ENCODE results near the gene C18orf32.
"Not testable (repeated sequence)": the region's sequence is repeated elsewhere in the genome, so short reads cannot be mapped to it uniquely, and the experiment has no call there.

Gene C18orf32

GRCh38 chr18:49486953-49487710, at the start of gene C18orf32:
Gene C18orf32 (minus strand): TSS chr18:49487234. CDS start chr18:49483748, 3,486 bp downstream.
- peak; percentile 95 for DNase-seq

DNA sequence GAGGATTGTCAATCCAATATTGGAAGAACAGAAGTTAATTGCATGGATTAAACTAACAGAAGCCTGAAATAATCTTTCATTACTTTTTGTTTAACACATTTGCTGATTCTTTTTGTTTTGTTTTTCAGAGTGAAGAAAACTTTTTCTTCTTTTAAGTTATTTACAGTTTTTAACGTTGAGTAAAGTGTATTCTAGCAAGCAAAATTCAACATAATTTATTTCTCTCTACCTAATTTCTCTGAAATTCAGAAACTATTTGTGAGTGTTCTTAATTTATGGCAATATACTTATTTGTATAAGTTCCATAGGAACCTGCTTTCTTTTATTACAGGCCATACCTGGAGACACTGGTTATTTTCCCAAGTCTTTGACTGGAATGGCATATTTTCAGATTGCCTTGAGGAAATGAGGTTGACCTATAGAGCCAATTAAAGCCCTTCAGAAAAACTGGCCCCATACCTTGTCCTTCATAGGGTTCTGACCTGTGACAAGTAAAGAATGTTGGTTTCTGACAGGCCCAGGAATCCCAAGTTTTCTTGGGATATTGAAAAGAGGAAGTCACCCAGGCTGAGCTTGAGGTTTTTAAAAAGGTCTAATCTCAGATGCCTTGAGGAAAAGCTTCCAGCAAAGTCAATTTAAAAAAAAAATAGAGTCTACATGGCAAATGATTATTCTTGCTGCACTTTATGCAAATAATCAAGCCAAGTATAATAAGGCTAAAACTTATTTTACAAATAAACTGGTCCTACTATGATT, 48.0 kb upstream of the C18orf32 start:
- no peak for DNase-seq

DNA sequence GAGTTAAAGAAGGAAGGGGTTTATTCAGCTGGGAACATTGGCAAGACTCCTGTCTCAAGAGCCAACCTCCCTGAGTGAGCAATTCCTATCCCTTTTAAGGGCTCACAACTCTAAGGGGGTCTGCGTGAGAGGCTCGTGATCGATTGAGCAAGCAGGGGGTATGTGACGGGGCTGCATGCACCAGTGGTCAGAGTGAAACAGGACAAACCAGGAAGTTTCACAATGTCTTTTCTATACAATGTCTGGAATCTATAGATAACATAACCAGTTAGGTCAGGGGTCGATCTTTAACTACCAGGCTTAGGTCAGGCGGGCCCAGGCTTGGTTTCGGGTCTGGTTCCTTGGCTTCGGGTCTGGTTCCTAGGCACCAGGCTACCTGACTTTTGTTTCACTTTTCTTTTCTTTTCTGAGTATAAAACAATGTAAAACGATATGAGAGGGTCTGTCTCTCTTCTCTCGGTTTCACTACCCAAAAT, 44.7 kb upstream of the C18orf32 start:
- DNase-seq: no peak

- no peak for DNase-seq
These were observed 42.6 kb upstream of the C18orf32 start for GRCh38 chr18:49529596-49529995.

GRCh38 chr18:49527631-49528327, 40.7 kb upstream of the C18orf32 start:
- DNase-seq: no peak

DNA sequence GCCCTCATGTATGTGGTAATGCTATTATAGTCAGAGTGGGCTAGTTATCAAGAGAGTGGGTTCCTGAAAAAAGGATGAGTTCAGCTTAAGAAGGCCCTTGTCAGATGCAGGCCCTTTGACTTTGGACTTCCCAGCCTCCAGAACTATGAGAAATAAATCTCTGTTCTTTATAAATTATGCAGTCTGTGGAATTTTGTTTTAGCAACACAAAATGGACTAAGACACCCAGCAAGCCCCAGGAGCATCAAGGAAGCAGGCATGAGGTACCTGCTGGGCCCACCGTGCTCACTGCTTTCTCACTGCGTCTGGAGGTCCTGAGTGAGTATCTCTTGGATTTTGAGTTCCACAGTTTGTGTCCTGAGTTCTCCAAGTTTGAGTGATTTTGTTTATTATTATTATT, 38.9 kb upstream of the C18orf32 start:
- DNase-seq: no peak

- no peak for DNase-seq
These were observed 37.9 kb upstream of the C18orf32 start for GRCh38 chr18:49524951-49525350.

DNA sequence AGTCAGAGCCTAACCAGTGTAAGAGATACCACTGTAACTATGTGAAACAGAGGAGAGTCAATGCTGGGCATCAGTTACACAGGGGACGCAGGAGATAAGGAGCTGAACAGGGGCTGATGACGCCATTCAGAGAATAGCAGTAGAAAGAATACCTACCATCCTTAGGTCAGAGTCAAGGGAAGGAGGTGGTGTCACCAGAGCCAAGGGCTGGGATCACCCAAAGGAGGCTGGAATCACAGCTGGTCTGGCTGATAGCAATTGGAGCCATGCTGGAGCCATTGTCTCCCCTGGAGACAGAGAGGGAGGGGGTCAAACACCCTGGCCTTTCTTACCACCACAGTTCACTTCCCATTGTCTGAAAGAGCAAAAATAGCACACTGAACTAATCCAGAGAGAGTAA, 37.3 kb upstream of the C18orf32 start:
- no peak for DNase-seq

DNA sequence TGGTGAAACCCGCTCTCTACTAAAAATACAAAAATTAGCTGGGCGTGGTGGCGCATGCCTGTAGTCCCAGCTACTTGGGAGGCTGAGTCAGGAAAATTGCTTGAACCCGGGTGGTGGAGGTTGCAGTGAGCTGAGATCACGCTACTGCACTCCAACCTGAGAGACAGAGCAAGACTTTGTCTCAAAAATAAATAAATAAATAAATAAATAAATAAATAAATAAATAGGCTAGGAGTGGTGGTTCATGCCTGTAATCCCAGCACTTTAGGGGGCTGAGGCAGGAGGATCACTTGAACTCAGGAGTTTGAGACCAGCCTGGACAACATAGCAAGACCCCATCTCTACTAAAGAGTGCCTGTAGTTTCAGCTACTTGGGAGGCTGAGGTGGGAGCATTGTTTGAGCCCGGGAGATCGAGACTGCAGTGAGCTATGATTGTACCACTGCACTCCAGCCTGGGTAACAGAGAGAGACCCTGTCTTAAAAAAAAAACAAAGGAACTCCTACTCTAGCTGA, 36.6 kb upstream of the C18orf32 start:
- DNase-seq: not testable (repeated sequence)

DNA sequence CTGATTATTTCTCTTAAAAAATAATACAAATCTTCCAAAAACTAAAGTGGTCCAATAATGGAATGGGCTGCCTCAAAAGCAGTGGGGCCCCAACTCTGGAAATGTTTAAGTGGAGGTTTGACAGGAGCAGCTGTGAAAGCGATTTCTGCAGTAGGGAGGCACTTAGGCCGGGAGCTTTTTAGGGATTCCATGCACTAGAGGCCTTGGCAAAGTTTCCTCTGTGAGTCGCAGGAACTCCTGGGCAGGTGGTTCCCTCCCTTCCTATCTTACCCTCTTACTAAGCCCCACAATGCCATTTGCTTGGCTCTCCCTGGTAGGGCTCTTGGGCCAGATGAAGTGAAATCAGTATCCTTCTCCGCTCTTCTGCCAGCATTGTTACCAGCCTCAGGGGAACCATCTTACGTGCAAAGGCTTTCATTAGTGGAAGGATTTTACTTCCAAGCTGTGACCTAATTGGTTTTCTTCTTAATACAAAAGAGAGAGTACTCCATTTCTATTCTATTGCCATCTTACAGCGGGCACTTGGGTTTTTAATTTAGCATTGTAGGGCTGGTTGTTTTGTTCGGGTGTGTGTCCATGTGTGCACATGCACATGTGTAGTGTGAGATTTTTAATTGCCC, 34.3 kb upstream of the C18orf32 start:
- peak; percentile 76 for DNase-seq

DNA sequence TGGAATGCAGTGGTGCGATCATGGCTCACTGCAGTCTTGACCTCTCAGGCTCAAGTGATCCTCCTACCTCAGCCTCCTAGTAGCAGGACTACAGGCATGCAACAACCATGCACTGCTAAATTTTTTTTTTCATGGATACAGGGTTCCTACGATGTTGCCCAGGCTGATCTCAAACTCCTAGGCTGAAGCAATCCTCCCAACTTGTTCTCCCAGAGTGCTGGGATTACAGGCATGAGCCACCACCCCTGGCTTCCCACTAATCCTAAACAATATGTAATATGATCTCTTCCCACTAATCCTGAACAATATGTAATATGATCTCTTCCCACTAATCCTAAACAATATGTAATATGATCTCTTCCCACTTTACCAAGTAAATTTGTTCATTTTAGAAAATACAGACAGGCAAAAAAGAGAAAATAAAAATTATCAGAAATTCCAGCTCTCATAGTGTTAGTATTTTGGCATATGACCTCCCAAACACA, 33.7 kb upstream of the C18orf32 start:
- peak; percentile 70 for DNase-seq

- no peak for DNase-seq
These were observed 32.3 kb upstream of the C18orf32 start for GRCh38 chr18:49519101-49519971.

DNA sequence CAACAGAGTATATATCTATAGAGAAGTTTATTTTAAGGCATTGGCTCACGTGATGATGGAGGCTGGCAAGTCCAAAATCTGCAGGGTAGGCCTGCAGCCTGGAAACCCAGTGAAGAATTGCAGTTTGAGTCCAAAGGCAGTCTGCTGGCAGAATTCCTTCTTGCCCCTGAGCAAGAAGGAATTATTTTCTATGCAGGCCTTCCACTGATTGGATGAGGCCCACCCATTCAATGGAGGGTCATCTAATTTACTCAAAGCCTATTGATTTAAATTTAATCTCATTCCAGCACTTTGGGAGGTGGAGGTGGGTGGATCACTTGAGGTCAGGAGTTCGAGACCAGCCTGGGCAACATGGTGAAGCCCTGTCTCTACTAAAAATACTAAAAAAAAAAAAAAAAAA, 30.4 kb upstream of the C18orf32 start:
- DNase-seq: no peak

DNA sequence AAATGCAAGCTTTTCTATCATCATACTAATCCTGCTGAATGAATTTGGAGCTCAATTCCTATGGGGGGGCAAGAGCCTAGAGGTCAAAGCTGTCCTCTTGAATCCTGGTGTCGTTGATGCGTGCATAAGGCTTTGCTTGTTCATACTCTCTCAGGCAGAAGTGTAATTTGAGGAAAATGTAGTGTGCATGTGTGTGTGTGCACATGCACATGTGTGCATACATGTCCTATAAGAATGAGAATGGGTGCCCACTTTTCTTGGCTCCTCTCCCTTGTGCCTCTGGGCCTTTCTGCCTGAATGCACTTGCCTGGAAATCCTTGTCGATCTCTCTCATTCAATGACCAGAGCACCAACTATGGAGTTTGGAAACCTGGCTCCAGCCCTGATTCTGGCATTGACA, 28.5 kb upstream of the C18orf32 start:
- DNase-seq: no peak

- DNase-seq: not testable (repeated sequence)
These were observed 28.0 kb upstream of the C18orf32 start for GRCh38 chr18:49515003-49515402.

GRCh38 chr18:49514577-49514976, 27.5 kb upstream of the C18orf32 start:
- no peak for DNase-seq

DNA sequence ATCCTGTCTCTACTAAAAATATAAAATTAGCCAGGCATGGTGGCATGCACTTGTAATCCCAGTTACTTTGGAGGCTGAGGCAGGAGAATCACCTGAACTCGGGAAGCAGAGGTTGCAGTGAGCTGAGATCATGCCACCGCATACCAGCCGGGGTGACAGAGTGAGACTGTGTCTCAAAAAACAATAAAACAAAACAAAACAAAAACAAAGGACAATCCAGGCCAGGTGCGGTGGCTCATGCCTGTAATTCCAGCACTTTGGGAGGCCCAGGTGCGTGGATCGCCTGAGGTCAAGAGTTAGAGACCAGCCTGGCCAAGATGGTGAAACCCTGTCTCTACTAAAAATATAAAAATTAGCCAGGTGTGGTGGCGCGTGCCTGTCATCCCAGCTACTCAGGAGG, 25.8 kb upstream of the C18orf32 start:
- not testable (repeated sequence) for DNase-seq

- peak; percentile 87 for DNase-seq
These were observed 23.5 kb upstream of the C18orf32 start for GRCh38 chr18:49510393-49511115.

- not testable (repeated sequence) for DNase-seq
These were observed 19.4 kb upstream of the C18orf32 start for GRCh38 chr18:49506438-49506837.

- DNase-seq: no peak
These were observed 16.9 kb upstream of the C18orf32 start for GRCh38 chr18:49503931-49504330.
